ENCODE data around the gene CAMSAP2. TPM values are rescaled to one million over a fixed set of nuclear protein-coding genes. Genes with fewer than 3 reads are reported as not detected.

The CAMSAP2 gene
- total and polyA plus RNA-seq, 2 donors (not counting 3 experiments of a cell fraction or from before 2014, with no cell fraction given), result 6.7 to 45.5 TPM

DNA sequence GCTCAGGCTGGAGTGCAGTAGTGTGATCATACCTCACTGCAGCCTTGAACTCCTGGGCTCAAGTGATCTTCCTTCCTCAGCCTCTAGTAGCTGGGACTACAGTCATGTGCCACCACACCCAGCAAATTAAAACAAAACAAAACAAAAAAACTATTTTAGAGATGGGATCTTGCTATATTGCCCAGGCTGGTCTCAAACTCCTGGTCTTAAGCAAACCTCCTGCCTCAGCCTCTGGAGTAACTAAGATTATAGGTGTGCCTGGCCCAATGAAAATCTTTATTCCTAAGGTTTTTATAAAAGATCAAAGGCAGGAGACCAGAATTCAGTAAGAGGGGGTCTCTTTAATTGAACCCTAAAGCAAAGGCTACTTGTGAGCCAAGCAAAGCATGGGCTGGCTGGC is 166.1 kb downstream of the CAMSAP2 start:
- intact Hi-C loops (cut with micrococcal nuclease) (no loop called here), dilution Hi-C loops (cut with MboI; ENCODE audit: extremely low pct_ligation_motif_present, low sequenced_read_pairs) (no loop called here)
- DNase-seq (ENCODE audit: low read depth, low spot score) (no peak), FAIRE-seq (no peak)
- Histone ChIP-seq H3K79me2 (ENCODE audit: control insufficient read depth, insufficient read depth, low read length) (no peaks in the 10 kb centered on the region), H3K9me1 (replicated peaks; ENCODE audit: control insufficient read depth, extremely low read depth, insufficient read depth, low read length) (no peaks in the 10 kb centered on the region), H3K4me1 (ENCODE audit: control insufficient read depth, extremely low read depth, insufficient read depth, low read length) (no peaks in the 10 kb centered on the region), H3K27ac (ENCODE audit: insufficient read depth, low read depth, low read length) (no peak overlapping the region), H3K4me2 (ENCODE audit: insufficient read depth, low read length) (no peak overlapping the region), H3K4me3 (replicated peaks in 1 of 3; ENCODE audit: insufficient read depth in 1 of 3, low read depth in 1 of 3, low read length in 3 of 3) (no peak overlapping the region), H3K9ac (replicated peaks; ENCODE audit: extremely low read depth, insufficient read depth, low read length) (no peak overlapping the region), H2AFZ (ENCODE audit: low read depth, low read length) (no peak overlapping the region), H3K36me3 (ENCODE audit: control insufficient read depth in 2 of 2, extremely low read depth in 1 of 2, insufficient read depth in 2 of 2, low read length in 2 of 2) (no peaks in the 10 kb centered on the region), H4K20me1 (replicated peaks; ENCODE audit: control insufficient read depth, extremely low read depth, insufficient read depth, low read length) (no peaks in the 10 kb centered on the region), H3K9me3 (replicated peaks; ENCODE audit: control insufficient read depth, insufficient read depth, low read length) (no peaks in the 10 kb centered on the region), H3K27me3 (ENCODE audit: control insufficient read depth in 2 of 2, insufficient read depth in 2 of 2, low read length in 2 of 2) (peaks cover 0 to 3% of the 10 kb centered on the region in 2 experiments)
- BruUV-seq (replicated peaks), result no TSS peak
- TF ChIP-seq FOS (IDR thresholded peaks at IDR 0.05; ENCODE audit: borderline replicate concordance, insufficient read depth, low read length), result no peak
- TF ChIP-seq JUN (IDR thresholded peaks at IDR 0.05; ENCODE audit: borderline replicate concordance, insufficient read depth, insufficient read length, low read depth), result no peak
- no peak for TF ChIP-seq GATA2 (IDR thresholded peaks at IDR 0.05; ENCODE audit: insufficient read depth, insufficient read length, low read depth, low read length)
- TF ChIP-seq, protein P1, sequence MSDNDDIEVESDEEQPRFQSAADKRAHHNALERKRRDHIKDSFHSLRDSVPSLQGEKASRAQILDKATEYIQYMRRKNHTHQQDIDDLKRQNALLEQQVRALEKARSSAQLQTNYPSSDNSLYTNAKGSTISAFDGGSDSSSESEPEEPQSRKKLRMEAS (IDR thresholded peaks at IDR 0.05; ENCODE audit: insufficient read depth, insufficient read length), result no peak
- no peak for TF ChIP-seq CTCF (IDR thresholded peaks at IDR 0.05; ENCODE audit: extremely low read depth in 1 of 2, insufficient read depth in 1 of 2, low read depth in 1 of 2, low read length in 2 of 2)
- no peak for TF ChIP-seq MYC (IDR thresholded peaks at IDR 0.05; ENCODE audit: low read depth, low read length)
- TF ChIP-seq POLR2AphosphoS5 (IDR thresholded peaks at IDR 0.05; ENCODE audit: insufficient read depth, low read depth, low read length), result no peak
- no peak for TF ChIP-seq POLR2A (IDR thresholded peaks at IDR 0.05; ENCODE audit: low read depth, low read length)
- no peak for TF ChIP-seq EZH2 (IDR thresholded peaks at IDR 0.05; ENCODE audit: borderline replicate concordance, low read depth, low read length, severe bottlenecking)
- CTCF ChIA-PET, result interaction anchor here (1.4 kb wide), 1 partner anchor 16 kb away, joined by 4 read pairs; no protein-coding TSS in a partner anchor
- POLR2A ChIA-PET, result no interaction called here

Measured in endothelial cell of umbilical vein (primary cell).